Measurements from ENCODE around the gene TBC1D22B.

Gene TBC1D22B

GRCh38 chr6:37319156-37319555 lies 61.6 kb downstream of the TBC1D22B start:
- Histone ChIP-seq H3K4me3 (ENCODE audit: low read length) (no peak overlapping the region), H3K79me2 (ENCODE audit: control insufficient read depth, low read length) (no peaks in the 10 kb centered on the region), H3K9me3 (ENCODE audit: control insufficient read depth, insufficient read depth, low read length) (no peaks in the 10 kb centered on the region), H3K4me2 (ENCODE audit: low read length) (no peak overlapping the region), H3K4me1 (ENCODE audit: control insufficient read depth, low read length) (no peaks in the 10 kb centered on the region), H3F3A (ENCODE audit: control insufficient read depth, insufficient read depth) (no peaks in the 10 kb centered on the region), H3K27me3 (ENCODE audit: control insufficient read depth, low read length) (no peaks in the 10 kb centered on the region), H3K27ac (ENCODE audit: low read depth, low read length) (no peak overlapping the region), H4K20me1 (ENCODE audit: control insufficient read depth, insufficient read depth, low read depth, low read length) (no peaks in the 10 kb centered on the region), H3K36me3 (ENCODE audit: control insufficient read depth, low read length) (peaks cover 14% of the 10 kb centered on the region; the same call in 1 of the 2 replicates), H3K9me2 (replicated peaks; ENCODE audit: control insufficient read depth, low read length) (no peaks in the 10 kb centered on the region)
- TF ChIP-seq EZH2phosphoT487 (IDR thresholded peaks at IDR 0.05; ENCODE audit: borderline replicate concordance, low read length) (no peak), CTCF (IDR thresholded peaks at IDR 0.05; ENCODE audit: low read depth, low read length, poor library complexity, severe bottlenecking) (no peak)

GRCh38 chr6:37319856-37320480 lies 62.4 kb downstream of the TBC1D22B start:
- no peak overlapping the region for H3K27ac ChIP-seq (ENCODE audit: low read depth, low read length)
- no peaks in the 10 kb centered on the region for H3K4me1 ChIP-seq (ENCODE audit: control insufficient read depth, low read length)
- H4K20me1 ChIP-seq (ENCODE audit: control insufficient read depth, insufficient read depth, low read depth, low read length) = no peaks in the 10 kb centered on the region
- H3K4me2 ChIP-seq (ENCODE audit: low read length) = no peak overlapping the region
- H3K9me2 ChIP-seq (replicated peaks; ENCODE audit: control insufficient read depth, low read length) = no peaks in the 10 kb centered on the region
- peaks cover 14% of the 10 kb centered on the region; the same call in 1 of the 2 replicates for H3K36me3 ChIP-seq (ENCODE audit: control insufficient read depth, low read length)
- no peak overlapping the region for H3K4me3 ChIP-seq (ENCODE audit: low read length)
- no peaks in the 10 kb centered on the region for H3K27me3 ChIP-seq (ENCODE audit: control insufficient read depth, low read length)
- no peaks in the 10 kb centered on the region for H3K79me2 ChIP-seq (ENCODE audit: control insufficient read depth, low read length)
- no peaks in the 10 kb centered on the region for H3F3A ChIP-seq (ENCODE audit: control insufficient read depth, insufficient read depth)
- H3K9me3 ChIP-seq (ENCODE audit: control insufficient read depth, insufficient read depth, low read length) = no peaks in the 10 kb centered on the region
- no peak for TF ChIP-seq EZH2phosphoT487 (IDR thresholded peaks at IDR 0.05; ENCODE audit: borderline replicate concordance, low read length)
- no peak for TF ChIP-seq CTCF (IDR thresholded peaks at IDR 0.05; ENCODE audit: low read depth, low read length, poor library complexity, severe bottlenecking)

GRCh38 chr6:37320646-37321045 lies 63.1 kb downstream of the TBC1D22B start:
- no peaks in the 10 kb centered on the region for H3K9me3 ChIP-seq (ENCODE audit: control insufficient read depth, insufficient read depth, low read length)
- no peak for TF ChIP-seq CTCF (IDR thresholded peaks at IDR 0.05; ENCODE audit: low read depth, low read length, poor library complexity, severe bottlenecking)
- no peak for TF ChIP-seq EZH2phosphoT487 (IDR thresholded peaks at IDR 0.05; ENCODE audit: borderline replicate concordance, low read length)
- no peaks in the 10 kb centered on the region for H3K9me2 ChIP-seq (replicated peaks; ENCODE audit: control insufficient read depth, low read length)
- H3K4me3 ChIP-seq (ENCODE audit: low read length) = no peak overlapping the region
- no peaks in the 10 kb centered on the region for H3K4me1 ChIP-seq (ENCODE audit: control insufficient read depth, low read length)
- H3K4me2 ChIP-seq (ENCODE audit: low read length) = no peak overlapping the region
- H3K27ac ChIP-seq (ENCODE audit: low read depth, low read length) = no peak overlapping the region
- no peaks in the 10 kb centered on the region for H3K79me2 ChIP-seq (ENCODE audit: control insufficient read depth, low read length)
- H3K36me3 ChIP-seq (ENCODE audit: control insufficient read depth, low read length) = peaks cover 14% of the 10 kb centered on the region; the same call in 1 of the 2 replicates
- no peaks in the 10 kb centered on the region for H3K27me3 ChIP-seq (ENCODE audit: control insufficient read depth, low read length)
- H4K20me1 ChIP-seq (ENCODE audit: control insufficient read depth, insufficient read depth, low read depth, low read length) = no peaks in the 10 kb centered on the region
- no peaks in the 10 kb centered on the region for H3F3A ChIP-seq (ENCODE audit: control insufficient read depth, insufficient read depth)

All from DOHH2 (cell line).